DMS 273 (cell line): Measurements from ENCODE around the gene MGAT4A.
"Not testable (repeated sequence)": the region's sequence is repeated elsewhere in the genome, so short reads cannot be mapped to it uniquely, and the experiment has no call there.

Source experiments
- DNase-seq: peaks from one replicate; lab custom pipeline; 2025; ENCODE audit not compliant: unreplicated experiment; lab: John Stamatoyannopoulos, UW

MGAT4A gene

GRCh38 chr2:98608962-98609604 is 121.8 kb downstream of the MGAT4A start:
- DNase-seq, result peak; percentile 59

DNA sequence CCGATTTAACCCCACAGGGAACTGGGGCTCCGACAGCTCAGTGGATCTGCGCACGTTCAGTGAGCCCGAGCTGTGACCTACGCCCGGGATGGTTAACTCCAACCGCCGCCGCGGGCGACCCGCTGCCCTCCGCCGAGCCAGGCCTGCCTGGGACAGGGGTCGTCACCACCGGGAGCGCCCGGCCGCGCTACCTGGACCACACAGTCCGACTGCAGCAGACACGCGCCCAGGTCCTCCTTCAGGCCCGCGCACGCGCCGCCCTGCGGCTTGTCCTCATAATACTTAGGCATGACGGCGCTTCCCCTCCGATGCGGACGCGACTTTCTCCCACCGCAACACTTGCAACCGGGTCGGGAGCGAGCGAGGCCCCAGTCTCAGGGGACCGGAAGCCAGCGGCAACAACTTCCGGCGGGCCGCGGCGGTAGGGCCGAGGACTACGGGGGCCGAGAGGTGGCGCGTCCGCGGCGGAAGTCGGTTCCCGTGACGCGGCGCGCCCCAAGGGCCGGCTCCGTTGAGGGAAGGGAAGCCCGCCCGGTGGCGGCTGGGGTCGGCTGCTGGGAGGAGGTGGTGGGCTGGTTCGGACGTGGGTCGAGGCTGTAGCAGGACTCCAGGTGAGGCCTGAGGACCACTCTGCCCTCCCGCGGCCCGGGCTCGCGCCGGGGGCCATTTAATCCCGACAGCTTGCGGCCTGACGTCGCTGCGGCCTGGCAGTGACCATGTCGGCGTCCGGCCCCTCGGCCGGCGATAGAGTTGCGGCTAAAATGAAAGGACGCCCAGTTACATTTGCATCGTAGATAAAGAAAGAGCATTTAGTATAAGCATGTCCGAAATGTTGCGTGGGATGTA is 122.6 kb downstream of the MGAT4A start, which contains the start of the genes COA5 and UNC50:
COA5 (minus strand) TSS at position 397 of the 846 bp plus-strand sequence; CDS start at position 290, 107 bp downstream.
UNC50 (plus strand) TSS at position 474 of the 846 bp plus-strand sequence. CDS start 1,171 bp downstream, outside the sequence.
- peak; percentile 96 for DNase-seq

DNA sequence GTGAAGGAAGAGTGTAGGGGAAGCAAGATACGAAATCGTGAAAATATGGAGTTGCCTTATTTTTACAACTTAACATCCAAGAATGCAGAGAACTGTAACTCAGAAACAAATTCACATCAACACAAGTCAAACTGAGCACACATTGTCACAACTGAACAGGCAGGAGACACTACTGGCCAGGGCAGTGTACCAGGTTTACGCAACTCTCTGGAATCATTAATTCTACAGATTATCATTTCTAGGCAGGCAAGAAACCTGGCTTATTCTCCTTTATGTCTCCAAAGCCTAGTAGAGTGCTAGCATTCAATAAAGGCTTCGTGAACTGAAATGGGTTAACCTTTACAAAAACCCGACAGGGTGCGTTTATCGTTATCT is 123.2 kb downstream of the MGAT4A start:
- peak; percentile 26 for DNase-seq

DNA sequence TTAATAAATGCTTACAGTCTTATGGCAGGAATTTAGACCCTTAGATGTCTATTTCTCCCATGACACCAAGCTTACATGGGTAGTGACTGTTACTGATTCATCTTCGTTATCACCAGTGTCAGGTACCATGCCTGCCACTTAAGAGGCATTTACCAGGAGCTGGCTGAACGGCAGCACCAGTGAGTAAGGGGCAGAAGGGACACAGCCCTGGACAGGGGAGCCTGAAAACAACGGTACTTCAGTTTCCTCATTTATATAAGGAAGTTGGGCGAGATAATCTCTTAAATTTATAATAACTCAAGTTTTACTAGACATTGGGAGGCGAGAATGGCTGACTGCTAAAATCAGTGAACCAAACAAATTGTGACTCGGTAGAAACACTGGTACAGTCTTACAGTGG is 123.8 kb downstream of the MGAT4A start:
- no peak for DNase-seq

- DNase-seq, result no peak
These were observed 124.5 kb downstream of the MGAT4A start for GRCh38 chr2:98606431-98606830.

- no peak for DNase-seq
These were observed 125.9 kb downstream of the MGAT4A start for GRCh38 chr2:98605076-98605475.

DNA sequence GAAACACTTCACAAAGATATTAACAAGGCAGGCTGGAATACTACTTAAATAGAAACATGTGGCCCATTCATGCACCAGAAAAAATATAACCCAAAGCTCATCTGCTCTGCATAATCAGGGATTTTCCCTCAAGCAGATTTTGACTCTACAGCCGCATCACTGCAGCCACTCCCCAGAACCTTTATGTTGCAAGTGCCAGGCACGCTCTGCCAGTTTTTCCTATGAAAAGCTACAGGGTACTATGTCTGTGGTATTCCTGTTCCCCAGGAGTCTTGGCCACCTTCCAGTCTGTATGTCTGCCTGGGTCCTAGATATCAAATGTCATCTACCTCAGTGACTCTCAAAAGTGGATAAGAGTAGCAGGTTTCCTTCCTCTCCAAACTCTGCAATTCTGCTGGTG is 126.4 kb downstream of the MGAT4A start:
- peak; percentile 44 for DNase-seq

GRCh38 chr2:98601532-98602132 is 129.3 kb downstream of the MGAT4A start:
- peak; percentile 54 for DNase-seq

DNA sequence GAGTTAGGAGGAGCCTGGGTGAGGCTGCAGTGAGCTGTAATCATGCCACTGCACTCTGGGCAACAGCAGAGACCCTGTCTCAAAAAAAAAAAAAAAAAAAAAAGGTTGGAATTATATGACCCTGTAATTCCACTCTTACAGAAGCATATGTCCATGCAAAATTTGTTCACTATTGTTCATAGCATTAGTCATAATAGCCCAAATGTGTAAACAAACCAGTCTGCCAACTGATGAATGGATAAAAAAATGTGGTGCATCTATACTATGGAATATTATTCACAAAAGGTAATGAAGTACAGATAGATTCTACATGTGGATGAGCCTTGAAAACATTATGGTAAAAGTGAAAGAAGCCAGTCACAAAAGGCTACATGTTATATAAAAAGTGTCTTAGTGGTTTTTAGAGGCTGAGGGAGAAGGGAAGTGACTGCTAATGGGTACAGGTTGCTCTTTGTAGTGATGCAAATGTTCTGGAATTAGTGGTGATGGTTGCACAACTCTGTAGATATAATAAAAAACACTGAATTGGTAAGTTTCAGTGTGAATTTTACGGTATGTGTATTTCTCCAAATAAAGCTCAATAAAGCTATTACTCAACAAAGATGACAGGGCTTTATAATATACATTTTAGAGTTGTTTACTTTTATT is 132.0 kb downstream of the MGAT4A start:
- DNase-seq, result no peak

DNA sequence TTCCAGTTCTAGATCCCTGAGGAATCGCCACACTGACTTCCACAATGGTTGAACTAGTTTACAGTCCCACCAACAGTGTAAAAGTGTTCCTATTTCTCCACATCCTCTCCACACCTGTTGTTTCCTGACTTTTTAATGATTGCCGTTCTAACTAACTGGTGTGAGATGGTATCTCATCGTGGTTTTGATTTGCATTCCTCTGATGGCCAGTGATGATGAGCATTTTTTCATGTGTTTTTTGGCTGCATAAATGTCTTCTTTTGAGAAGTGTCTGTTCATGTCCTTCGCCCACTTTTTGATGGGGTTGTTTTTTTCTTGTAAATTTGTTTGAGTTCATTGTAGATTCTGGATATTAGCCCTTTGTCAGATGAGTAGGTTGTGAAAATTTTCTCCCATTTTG is 136.3 kb downstream of the MGAT4A start:
- DNase-seq, result not testable (repeated sequence)

- DNase-seq, result no peak
These were observed 138.4 kb downstream of the MGAT4A start for GRCh38 chr2:98592565-98592964.

DNA sequence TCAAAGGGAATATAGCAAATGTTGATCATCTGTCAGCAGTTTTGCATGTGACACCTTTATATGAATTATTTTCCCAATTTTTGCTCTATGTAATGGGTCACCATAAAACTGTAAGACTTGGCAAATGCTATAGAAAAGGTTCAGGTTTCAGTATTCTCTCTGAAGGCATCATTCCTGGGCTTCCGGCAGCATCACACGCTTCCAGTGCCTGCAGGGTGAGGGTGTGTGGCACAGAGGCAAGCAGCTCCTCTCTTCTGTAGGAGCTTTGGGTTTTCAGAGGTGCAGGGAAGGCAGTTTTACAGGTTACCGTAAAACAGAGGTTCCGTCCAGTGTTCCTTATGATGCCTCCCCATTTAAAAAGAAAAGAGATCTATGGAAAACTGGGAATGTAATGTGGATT is 141.4 kb downstream of the MGAT4A start:
- DNase-seq, result no peak

DNA sequence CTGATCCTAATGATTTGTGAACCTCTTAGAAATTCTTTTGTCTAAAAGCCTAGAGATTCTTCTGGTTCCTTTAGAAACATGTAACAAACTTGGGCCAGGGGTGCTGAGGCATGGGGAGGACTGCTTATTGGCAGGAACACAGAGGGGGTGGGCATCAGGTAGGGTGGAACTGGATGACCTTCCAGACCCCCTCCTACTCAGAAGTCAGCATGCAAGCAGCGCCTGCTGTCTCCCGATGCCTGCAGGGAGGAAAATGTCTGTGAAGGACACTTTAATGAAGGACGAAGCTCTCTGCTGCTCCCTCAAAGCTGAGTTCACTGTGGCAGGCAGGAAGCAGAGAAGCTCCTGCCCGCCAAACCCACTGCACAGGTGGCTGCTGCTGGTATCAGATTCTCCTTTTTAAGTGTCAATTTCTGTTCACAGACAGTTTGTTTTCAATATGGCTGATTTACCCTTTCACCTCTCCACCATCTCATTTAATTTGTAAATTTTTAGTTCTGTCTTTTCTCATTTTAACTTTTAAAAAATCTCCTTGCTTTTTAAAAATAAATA is 142.0 kb downstream of the MGAT4A start:
- no peak for DNase-seq

- DNase-seq, result no peak
These were observed 144.3 kb downstream of the MGAT4A start for GRCh38 chr2:98586551-98587140.

DNA sequence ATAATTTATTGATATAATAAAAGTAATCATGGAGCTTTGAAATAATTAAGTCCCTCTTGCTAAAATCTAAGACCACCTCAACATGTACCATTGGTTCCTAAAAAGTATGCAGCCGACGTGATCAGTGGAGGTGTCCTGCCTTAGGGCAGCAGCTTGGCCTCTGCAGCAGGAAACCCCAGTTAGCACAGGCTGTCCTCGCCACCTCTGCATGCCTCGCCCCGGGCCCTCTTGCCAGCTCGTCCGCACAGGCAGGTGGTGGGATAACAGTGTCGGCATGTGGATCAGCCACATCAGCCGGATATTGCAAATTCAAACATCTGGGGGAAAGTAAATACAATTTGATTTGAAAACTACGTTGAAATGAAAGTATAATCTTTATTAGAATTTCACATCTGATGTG is 145.5 kb downstream of the MGAT4A start:
- DNase-seq, result no peak

DNA sequence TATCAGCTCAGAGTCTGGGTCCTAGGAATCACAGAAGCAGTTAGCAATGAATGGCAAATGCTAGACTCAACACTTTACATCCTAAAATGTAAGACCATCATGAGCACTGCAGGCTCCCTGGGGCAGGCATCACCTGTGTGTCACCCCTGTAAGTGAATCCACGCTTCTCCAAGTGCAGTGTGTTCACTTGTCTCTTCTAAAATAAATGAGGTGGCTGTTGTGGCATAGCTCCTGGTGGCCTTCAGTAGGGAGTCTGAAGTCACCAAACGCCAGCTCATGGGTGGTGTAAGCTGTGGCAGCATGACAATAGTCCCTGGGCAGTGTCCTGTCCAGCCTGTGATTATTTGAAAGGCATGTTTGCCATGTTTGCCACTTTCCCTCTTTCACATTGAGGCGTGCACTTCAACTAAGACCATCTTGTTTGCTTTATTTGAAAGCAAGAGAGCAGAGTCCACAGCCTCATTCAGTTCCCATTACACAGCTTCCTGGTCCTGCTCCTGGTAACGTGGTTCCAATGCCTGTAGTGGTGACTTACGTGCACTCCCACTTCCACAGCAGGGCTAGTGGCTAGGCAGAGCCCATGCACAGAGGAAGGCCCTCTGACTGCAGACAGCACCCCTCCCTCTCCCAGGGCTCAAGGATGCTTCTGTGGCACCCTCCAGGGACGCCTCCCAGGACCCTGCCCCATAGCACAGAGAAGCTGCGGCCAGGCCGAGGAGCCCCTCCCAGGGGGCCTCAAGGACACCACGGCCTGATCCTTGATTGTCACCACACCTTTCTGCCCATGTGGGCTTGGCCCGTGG is 146.9 kb downstream of the MGAT4A start:
- no peak for DNase-seq

DNA sequence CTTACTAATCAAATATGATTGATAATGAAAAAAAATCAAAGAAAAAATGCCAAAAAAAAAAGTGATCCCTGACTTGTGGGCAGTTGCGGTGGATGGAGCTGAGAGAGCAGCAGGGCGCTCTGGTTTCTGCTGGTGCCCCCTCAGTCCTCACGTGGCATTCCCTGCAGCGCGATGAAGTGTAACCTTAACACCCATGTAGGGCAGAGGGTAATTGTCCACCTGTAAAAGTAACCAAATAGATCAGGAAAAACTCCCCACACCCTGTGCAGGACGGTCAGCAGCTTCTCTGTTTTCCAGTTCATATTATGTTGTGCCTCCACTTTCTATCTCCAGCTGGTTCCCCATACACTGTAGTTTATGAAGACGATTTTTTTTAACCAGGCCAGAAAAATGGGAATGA is 147.7 kb downstream of the MGAT4A start:
- DNase-seq, result no peak

DNA sequence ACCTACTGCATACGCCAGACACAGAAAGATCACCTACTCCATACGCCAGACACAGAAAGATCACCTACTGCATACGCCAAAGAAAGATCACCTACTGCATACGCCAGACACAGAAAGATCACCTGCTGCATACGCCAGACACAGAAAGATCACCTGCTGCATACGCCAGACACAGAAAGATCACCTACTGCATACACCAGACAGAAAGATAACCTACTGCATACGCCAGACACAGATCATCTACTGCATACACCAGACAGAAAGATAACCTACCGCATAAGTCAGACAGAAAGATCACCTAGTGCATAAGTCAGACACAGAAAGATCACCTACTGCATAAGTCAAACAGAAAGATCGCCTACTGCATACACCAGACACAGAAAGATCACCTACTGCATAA is 148.4 kb downstream of the MGAT4A start:
- DNase-seq, result no peak

DNA sequence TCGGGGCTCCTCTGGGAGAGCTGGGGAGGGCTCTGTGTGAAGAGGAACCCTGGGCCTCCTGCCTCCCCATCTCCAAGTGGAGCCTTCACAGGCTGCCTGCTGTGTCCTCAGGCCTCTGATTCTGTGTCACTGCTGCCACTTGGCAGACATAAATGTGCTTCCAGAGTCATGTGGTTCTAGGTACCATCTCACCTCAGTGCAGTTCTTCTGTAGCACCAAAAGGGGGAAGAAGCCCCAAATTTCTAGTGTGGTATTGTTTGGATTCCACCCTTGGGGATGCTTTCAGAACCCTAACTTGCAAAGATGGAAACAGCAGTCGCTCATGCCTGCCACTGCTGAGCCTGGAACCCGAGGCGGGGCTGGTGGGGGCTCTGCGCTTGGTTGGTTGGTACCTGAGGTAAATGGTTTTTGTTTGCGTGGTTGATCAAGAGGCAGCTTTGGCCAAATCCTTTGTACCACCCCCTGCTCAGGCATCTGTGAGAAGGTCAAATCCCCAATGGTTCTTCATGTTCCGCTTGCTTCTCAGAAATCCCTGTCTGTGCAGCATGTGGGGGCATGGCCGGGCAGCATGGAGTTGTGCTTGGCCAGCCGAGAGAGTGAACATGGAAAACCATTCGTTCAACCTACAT is 150.2 kb downstream of the MGAT4A start:
- no peak for DNase-seq
